Mammary epithelial cell (primary cell): ENCODE results near the gene NCOA7.

ENCODE experiments used
- EZH2 ChIP-seq: IDR thresholded peaks from 2 replicates; pipeline ENCODE4 v1.6.1; 2012; ENCODE audit warnings: low read length, inconsistent platforms, borderline replicate concordance
- TF ChIP-seq, protein P1 (sequence below), 2 donors: IDR thresholded peaks in 1 of 2; conservative IDR thresholded peaks in 1 of 2; 2 replicates each; pipeline ENCODE4 v1.5.1; 2011 to 2012; ENCODE audit warnings: inconsistent platforms in 2 of 2, low read length in 2 of 2, mild to moderate bottlenecking in 2 of 2, control low read depth in 1 of 2, low read depth in 1 of 2; ENCODE audit not compliant: insufficient read depth in 1 of 2; ENCODE audit errors: extremely low read depth in 1 of 2

DNA sequence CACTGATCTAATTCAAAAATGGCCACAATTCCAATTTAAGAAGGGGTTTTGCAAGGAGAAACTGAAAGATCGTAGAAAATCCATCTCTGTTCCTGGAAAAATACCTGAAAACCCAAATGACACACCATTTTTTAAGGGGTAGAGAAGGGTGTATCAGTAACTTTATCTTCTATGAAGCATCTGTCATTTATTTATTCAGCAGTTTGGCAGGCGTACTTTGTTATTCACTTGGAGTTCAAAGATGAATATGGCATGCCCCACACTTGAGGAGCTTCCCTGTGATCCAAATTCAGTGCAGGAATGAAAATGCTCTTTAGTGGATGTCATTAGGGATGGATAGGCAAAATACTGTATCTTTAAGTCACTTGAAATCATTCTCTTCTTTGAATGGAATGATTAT is 173.1 kb downstream of the NCOA7 start:
- TF ChIP-seq, protein P1, sequence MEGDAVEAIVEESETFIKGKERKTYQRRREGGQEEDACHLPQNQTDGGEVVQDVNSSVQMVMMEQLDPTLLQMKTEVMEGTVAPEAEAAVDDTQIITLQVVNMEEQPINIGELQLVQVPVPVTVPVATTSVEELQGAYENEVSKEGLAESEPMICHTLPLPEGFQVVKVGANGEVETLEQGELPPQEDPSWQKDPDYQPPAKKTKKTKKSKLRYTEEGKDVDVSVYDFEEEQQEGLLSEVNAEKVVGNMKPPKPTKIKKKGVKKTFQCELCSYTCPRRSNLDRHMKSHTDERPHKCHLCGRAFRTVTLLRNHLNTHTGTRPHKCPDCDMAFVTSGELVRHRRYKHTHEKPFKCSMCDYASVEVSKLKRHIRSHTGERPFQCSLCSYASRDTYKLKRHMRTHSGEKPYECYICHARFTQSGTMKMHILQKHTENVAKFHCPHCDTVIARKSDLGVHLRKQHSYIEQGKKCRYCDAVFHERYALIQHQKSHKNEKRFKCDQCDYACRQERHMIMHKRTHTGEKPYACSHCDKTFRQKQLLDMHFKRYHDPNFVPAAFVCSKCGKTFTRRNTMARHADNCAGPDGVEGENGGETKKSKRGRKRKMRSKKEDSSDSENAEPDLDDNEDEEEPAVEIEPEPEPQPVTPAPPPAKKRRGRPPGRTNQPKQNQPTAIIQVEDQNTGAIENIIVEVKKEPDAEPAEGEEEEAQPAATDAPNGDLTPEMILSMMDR (conservative IDR thresholded peaks at IDR 0.05 in 1 of 2, IDR thresholded peaks at IDR 0.05 in 1 of 2; ENCODE audit: extremely low read depth in 1 of 2, insufficient read depth in 1 of 2, low read depth in 1 of 2, low read length in 2 of 2), result no peak
- TF ChIP-seq EZH2, result no peak
